ENCODE data around the gene PTPRQ.

DNA sequence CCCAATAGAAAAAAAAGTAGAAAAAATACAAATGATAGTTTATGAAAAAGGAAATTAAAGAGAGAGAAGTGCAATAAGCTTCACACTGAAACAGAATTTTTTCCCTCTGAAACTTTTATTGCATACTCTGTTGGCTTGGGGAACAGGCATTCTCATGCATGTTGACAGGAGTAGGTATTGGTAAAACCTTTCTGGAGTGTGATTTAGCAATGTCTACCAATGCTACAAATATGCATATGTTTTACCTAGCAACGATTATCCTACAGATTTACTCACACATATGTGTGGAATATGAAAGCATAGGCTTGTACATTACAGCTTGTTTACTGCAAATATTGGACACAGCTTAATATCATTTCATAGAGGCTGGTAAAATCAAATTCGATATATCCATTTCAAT lies 137.7 kb downstream of the PTPRQ start:
- no peak for TF ChIP-seq GATA2 (IDR thresholded peaks at IDR 0.05; ENCODE audit: low read depth, low read length)
- no peak for TF ChIP-seq GATA3 (IDR thresholded peaks at IDR 0.05; ENCODE audit: low read depth, low read length)

Measured in SH-SY5Y (cell line).